ENCODE measurements around the gene IRF9. TPM values are rescaled to one million over a fixed set of nuclear protein-coding genes. Genes with fewer than 3 reads are reported as not detected.
"Not testable (repeated sequence)": the region's sequence is repeated elsewhere in the genome, so short reads cannot be mapped to it uniquely, and the experiment has no call there.

IRF9 gene
- total RNA-seq, 2 donors from 2014 or later = 106 to 190 TPM

- Mint-ChIP-seq H3K9me3 (peaks cover 5% of the 10 kb centered on the region), H3K4me3 (peak overlapping the region; percentile 56), H3K27ac (peak overlapping the region; percentile 72), H3K27me3 (no peaks in the 10 kb centered on the region), H3K4me1 (peaks cover 37% of the 10 kb centered on the region), H3K36me3 (ENCODE audit: low read depth) (peaks cover 67% of the 10 kb centered on the region)
- ATAC-seq (replicated peaks) = no peak
These were observed 37.9 kb downstream of the IRF9 start for GRCh38 chr14:24198814-24199524.

GRCh38 chr14:24202538-24202937 is 41.5 kb downstream of the IRF9 start:
- H3K4me3 Mint-ChIP-seq; ATAC-seq (replicated peaks); H3K27ac Mint-ChIP-seq; H3K9me3 Mint-ChIP-seq; H3K27me3 Mint-ChIP-seq: not testable (repeated sequence)
- Mint-ChIP-seq H3K4me1 (peaks cover 39% of the 10 kb centered on the region), H3K36me3 (ENCODE audit: low read depth) (peaks cover 89% of the 10 kb centered on the region)

DNA sequence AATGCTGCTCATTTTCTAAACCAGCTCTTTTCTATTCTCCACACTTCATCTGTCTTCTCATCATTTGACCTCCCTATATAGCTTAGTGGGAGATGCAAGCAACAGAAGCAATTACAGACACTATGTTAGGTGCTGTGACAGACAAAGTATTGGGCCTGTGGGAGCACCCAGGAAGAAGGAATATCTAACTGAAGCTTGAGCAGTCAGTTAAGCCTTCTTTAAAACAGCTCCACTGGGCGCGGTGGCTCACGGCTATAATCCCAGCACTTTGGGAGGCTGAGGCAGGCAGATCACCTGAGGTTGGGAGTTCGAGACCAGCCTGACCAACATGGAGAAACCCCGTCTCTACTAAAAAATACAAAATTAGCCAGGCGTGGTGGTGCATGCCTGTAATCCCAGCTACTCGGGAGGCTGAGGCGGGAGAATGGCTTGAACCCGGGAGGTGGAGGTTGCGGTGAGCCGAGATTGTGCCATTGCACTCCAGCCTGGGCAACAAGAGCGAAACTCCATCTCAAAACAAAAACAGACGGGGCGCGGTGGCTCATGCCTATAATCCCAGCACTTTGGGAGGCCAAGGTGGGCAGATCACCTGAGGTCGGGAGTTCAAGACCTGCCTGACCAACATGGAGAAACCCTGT is 42.3 kb downstream of the IRF9 start:
- Mint-ChIP-seq H3K4me1 (peaks cover 44% of the 10 kb centered on the region), H3K36me3 (ENCODE audit: low read depth) (peaks cover 97% of the 10 kb centered on the region)
- not testable (repeated sequence) for ATAC-seq (replicated peaks); H3K9me3 Mint-ChIP-seq; H3K27me3 Mint-ChIP-seq; H3K27ac Mint-ChIP-seq; H3K4me3 Mint-ChIP-seq

DNA sequence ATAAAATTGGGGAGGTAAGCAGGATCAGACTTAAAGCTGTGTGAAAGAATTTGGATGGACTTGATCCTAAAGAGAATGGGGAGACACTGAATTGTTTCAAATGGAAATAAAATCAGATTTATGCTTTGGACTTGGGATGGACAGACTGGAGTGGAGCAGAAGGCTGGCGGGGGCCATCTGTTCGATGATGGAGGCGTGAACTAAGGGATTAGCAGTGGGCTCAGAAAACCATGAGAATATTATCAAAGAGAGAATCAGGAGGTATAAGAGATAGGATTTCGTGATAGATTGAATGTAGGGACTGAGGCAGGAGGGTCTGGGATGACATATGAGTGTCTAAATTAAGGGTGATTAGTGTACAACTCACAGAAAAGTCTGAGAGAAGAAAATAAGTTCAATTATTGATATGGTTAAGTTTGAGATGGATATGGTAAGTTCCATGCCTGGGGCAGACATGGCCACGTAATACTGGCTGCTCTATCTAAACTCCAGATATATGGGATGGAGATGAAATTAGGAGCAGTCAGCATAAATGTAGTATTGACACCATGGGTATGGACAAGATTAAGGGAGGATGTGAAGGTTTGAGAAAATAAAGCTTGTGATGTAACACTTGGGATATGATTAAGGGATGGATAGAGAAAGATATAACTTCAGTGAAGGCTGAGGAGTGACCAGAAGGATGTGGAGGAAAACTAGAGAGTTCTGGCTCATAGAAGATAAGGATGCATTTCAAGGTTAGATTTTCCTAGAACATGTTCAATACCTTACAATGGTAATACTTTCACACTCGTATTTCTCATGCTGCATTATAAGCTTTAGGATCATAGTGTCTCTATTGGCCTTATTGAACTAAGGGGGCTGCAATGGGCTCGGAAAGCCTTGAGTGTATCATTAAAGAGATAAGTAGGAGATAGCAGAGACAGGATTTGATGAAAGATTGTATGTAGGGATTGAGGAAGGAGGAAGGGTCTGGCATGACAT is 43.4 kb downstream of the IRF9 start:
- Mint-ChIP-seq H3K4me3 (no peak overlapping the region), H3K9me3 (peaks cover 5% of the 10 kb centered on the region), H3K36me3 (ENCODE audit: low read depth) (peaks cover 95% of the 10 kb centered on the region), H3K27me3 (no peaks in the 10 kb centered on the region), H3K27ac (no peak overlapping the region), H3K4me1 (peaks cover 33% of the 10 kb centered on the region)
- ATAC-seq (replicated peaks) = no peak

- no peak overlapping the region for H3K4me3 Mint-ChIP-seq
- peaks cover 5% of the 10 kb centered on the region for H3K9me3 Mint-ChIP-seq
- H3K36me3 Mint-ChIP-seq (ENCODE audit: low read depth) = peaks cover 95% of the 10 kb centered on the region
- H3K27me3 Mint-ChIP-seq = no peaks in the 10 kb centered on the region
- no peak for ATAC-seq (replicated peaks)
- H3K27ac Mint-ChIP-seq = peak overlapping the region; percentile 80
- peaks cover 36% of the 10 kb centered on the region for H3K4me1 Mint-ChIP-seq
These were observed 45.4 kb downstream of the IRF9 start for GRCh38 chr14:24206260-24207103.

- Mint-ChIP-seq H3K36me3 (ENCODE audit: low read depth) (peaks cover 95% of the 10 kb centered on the region), H3K9me3 (peaks cover 5% of the 10 kb centered on the region), H3K4me1 (peaks cover 39% of the 10 kb centered on the region), H3K4me3 (no peak overlapping the region), H3K27ac (peak overlapping the region; percentile 80), H3K27me3 (no peaks in the 10 kb centered on the region)
- ATAC-seq (replicated peaks) = no peak
These were observed 46.1 kb downstream of the IRF9 start for GRCh38 chr14:24207104-24207551.

DNA sequence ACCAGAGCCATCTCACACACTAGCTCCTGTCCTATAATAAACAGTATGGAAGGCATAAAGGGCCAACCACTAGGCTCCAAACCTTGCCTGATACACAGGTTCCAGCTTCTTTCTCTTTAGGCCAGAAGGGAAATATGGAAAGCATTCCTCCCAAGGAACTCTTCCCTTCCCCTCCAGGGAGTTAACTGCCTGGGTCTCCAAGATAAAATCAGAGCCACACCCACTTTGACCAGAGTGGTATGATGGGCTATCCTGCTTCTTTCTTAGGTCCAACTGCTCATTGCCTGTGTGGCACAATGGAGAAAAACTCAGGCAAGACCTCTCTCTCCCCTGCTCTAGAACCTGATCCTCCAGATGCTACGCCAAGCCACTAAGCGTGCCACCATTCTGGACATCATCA is 46.6 kb downstream of the IRF9 start:
- Mint-ChIP-seq H3K4me3 (no peak overlapping the region), H3K27me3 (no peaks in the 10 kb centered on the region), H3K4me1 (peaks cover 39% of the 10 kb centered on the region), H3K36me3 (ENCODE audit: low read depth) (peaks cover 95% of the 10 kb centered on the region), H3K9me3 (peaks cover 5% of the 10 kb centered on the region), H3K27ac (peak overlapping the region; percentile 80)
- no peak for ATAC-seq (replicated peaks)

- H3K4me1 Mint-ChIP-seq = peaks cover 42% of the 10 kb centered on the region
These were observed 50.2 kb downstream of the IRF9 start for GRCh38 chr14:24211311-24211710.

DNA sequence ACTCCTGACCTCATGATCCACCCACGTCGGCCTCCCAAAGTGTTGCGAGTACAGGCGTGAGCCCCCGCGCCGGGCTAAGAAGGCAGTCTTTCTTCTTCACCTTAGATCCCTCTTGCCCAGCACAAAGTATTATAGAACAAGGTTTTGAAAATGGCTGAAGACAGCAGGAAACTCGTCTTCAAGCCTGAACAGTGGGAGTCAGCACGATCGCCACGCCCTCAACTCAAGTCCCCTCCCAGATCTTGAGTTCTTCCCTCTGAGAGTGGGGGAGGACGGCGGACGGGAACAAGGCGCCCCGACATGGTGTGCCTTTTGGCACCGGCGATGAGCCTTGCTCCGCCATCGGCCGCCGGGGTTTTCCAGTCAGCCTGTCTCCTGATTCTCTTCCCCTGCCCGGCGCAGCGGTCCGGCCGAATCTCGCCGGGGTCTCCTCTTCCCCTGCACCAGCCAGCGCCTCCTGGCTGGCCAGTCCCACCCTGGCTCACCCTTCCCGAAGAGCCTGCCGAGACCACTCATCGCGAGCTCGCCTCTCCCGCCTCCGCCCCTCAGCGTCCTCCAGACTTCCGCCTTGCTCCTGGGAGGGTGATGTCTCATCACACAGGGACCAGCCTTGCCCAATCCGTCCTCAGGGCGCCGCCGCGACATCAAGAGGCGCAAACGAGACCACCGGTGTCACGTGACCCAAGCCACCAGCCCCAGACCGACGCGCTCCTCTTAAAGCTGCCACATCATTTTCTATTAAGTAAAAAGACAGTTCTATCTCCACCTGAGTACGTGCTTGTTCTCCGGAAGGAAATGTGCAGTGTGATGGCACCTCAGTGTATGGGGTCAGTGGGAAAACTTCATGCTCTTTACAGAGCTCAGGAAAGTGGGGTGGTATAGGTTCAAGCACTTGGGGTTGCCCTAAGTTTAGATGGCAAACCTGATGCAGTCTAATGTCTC is 52.1 kb downstream of the IRF9 start, which contains the start of gene CHMP4A:
Gene CHMP4A (minus strand): TSS at position 565 of the 942 bp plus-strand sequence. CDS start 49 bp downstream, at position 516.
- Mint-ChIP-seq H3K36me3 (ENCODE audit: low read depth) (peaks cover 82% of the 10 kb centered on the region), H3K27ac (peak within 1 kb of the TSS; percentile 88), H3K4me1 (peaks cover 29% of the 10 kb centered on the region), H3K27me3 (no peaks in the 10 kb centered on the region), H3K9me3 (no peaks in the 10 kb centered on the region), H3K4me3 (peak within 1 kb of the TSS; percentile 81)
- peak; percentile 86 for ATAC-seq (replicated peaks)

More at GRCh38 chr14:24211311-24211710, 50.2 kb downstream of the IRF9 start:
- Mint-ChIP-seq H3K36me3 (ENCODE audit: low read depth) (peaks cover 82% of the 10 kb centered on the region), H3K9me3 (no peaks in the 10 kb centered on the region), H3K27ac (peak overlapping the region; percentile 36), H3K27me3 (no peaks in the 10 kb centered on the region), H3K4me3 (peak overlapping the region; percentile 81)
- ATAC-seq (replicated peaks) = no peak

GRCh38 chr14:24213866-24214662 is 53.0 kb downstream of the IRF9 start:
- no peak for ATAC-seq (replicated peaks)
- peak overlapping the region; percentile 81 for H3K4me3 Mint-ChIP-seq
- no peaks in the 10 kb centered on the region for H3K27me3 Mint-ChIP-seq
- H3K4me1 Mint-ChIP-seq = peaks cover 29% of the 10 kb centered on the region
- peak overlapping the region; percentile 88 for H3K27ac Mint-ChIP-seq
- peaks cover 79% of the 10 kb centered on the region for H3K36me3 Mint-ChIP-seq (ENCODE audit: low read depth)
- H3K9me3 Mint-ChIP-seq = no peaks in the 10 kb centered on the region

DNA sequence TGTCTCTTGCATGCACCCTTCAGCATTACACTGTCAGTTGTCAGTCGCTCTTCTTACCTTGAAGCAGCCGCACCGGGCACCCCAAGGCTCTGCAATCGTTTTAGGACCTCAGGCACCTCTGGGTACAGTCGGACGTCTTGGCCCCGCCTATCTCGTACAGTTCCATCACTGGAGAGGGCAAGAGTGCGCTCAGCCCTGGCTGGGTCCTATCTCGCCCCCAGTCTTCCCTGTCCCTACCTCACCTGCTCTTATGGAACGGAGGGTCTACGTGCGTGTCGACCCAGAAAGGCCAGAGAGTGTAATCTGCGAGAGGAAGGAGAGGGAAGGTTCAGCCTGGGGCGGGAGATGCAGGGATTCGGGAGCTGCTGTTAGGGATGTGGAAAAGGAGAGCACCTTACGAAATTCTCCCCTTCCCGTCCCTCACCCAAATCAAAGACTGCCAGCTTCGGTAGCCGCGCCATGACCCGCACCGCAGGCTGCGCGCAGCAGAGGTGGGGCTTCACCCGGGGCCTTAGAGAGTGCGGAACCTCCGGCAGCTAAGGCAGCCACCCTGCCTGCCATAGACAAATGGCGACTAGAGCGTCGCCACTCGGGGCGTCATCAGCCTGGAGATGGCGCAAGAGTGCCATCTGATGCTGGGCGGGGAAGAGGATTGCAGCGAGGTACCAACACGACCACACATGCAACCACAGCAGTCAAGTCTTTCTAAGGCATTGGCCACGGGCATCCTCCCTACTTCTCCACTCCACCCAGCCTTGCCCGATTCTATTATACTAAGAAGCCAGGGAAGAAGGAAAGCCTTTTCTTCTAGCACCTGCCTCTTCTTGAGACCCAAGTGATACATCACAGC is 54.7 kb downstream of the IRF9 start, which contains the start of gene MDP1:
Gene MDP1 (minus strand): TSS at position 572 of the 850 bp plus-strand sequence. CDS start 111 bp downstream, at position 461.
- peak; percentile 76 for ATAC-seq (replicated peaks)
- Mint-ChIP-seq H3K27ac (peak within 1 kb of the TSS; percentile 88), H3K9me3 (no peaks in the 10 kb centered on the region), H3K4me3 (peak within 1 kb of the TSS; percentile 81), H3K27me3 (no peaks in the 10 kb centered on the region), H3K36me3 (ENCODE audit: low read depth) (peaks cover 69% of the 10 kb centered on the region), H3K4me1 (peaks cover 29% of the 10 kb centered on the region)

All from activated T-helper 17 cell treated with anti-CD3 and anti-CD28 coated beads, Interleukin-2, amount 50 U/mL, for 72 hours (primary cell).